Lower leg skin (tissue), 4 donors: ENCODE data around the gene CLK1. TPM values are rescaled to one million over a fixed set of nuclear protein-coding genes. Genes with fewer than 3 reads are reported as not detected.
"Not testable (repeated sequence)": the region's sequence is repeated elsewhere in the genome, so short reads cannot be mapped to it uniquely, and the experiment has no call there.

Source experiments
- DNase-seq, 2 donors: peaks; one replicate each; pipeline ENCODE4 v3.0.0-alpha.2; 2019; ENCODE audit warnings: low spot score in 2 of 2
- H3K4me3 ChIP-seq: fragments of 200-600 bp; sonication (generic); 2 replicates; pipeline ENCODE4 v1.5.1; 2017; ENCODE audit warnings: mild to moderate bottlenecking, low read depth; ENCODE audit not compliant: poor library complexity, severe bottlenecking
- CTCF ChIP-seq, 3 donors: fragments of 450-650 bp; IDR thresholded peaks; one replicate each; pipeline ENCODE4 v1.5.1; 2016; ENCODE audit warnings: antibody characterized with exemption in 3 of 3, mild to moderate bottlenecking in 3 of 3, moderate library complexity in 2 of 3
- POLR2A ChIP-seq, 2 donors: fragments of 450-650 bp; IDR thresholded peaks; one replicate each; pipeline ENCODE4 v1.6.1; 2016 to 2017; ENCODE audit warnings: antibody characterized with exemption in 2 of 2, mild to moderate bottlenecking in 1 of 2, moderate library complexity in 1 of 2
- WGBS, 2 donors: methylation state at CpG; one replicate each; pipeline ENCODE4 v1.1.5; 2018; 5-methylcytosine and 5-hydroxymethylcytosine counted together
- intact Hi-C: fragments of 100-400 bp; cut with DNase I; formaldehyde crosslinking; loops from one replicate; pipeline ENCODE4 v1.15.0; 2023; ENCODE audit warnings: low total_unique reads
- total RNA-seq, 4 donors: library from RNA; depleted of rRNA; stranded (reverse); fragments of >200 nt; gene quantifications; one replicate each; pipeline ENCODE4 v1.1.0, GENCODE V29; 2016

Gene CLK1
- total RNA-seq, 4 donors from 2014 or later = 86.0 to 307 (median 205) TPM

GRCh38 chr2:200834701-200835100, 29.8 kb downstream of the CLK1 start:
- H3K4me3 ChIP-seq = no peak overlapping the region
- WGBS, 2 donors = 87 to 90% methylated on average over 4 of the region's 4 CpGs
- TF ChIP-seq CTCF (IDR thresholded peaks at IDR 0.05) = no peak
- no peak for TF ChIP-seq POLR2A (IDR thresholded peaks at IDR 0.05)
- intact Hi-C loops = no loop called here
- DNase-seq = no peak

- intact Hi-C loops = no loop called here
- TF ChIP-seq CTCF (IDR thresholded peaks at IDR 0.05) = no peak
- no peak for TF ChIP-seq POLR2A (IDR thresholded peaks at IDR 0.05)
- no peak overlapping the region for H3K4me3 ChIP-seq
- 74 to 98% methylated on average over 2 of the region's 2 CpGs for WGBS, 2 donors
- no peak for DNase-seq
Observed at GRCh38 chr2:200829258-200829655, 35.2 kb downstream of the CLK1 start.

- intact Hi-C loops = no loop called here
- TF ChIP-seq CTCF (IDR thresholded peaks at IDR 0.05) = no peak
- WGBS, 2 donors = 90 to 94% methylated on average over 9 of the region's 9 CpGs
- no peak for DNase-seq
- no peak overlapping the region for H3K4me3 ChIP-seq
Observed at GRCh38 chr2:200828572-200829257, 35.7 kb downstream of the CLK1 start.

GRCh38 chr2:200828104-200828503, 36.4 kb downstream of the CLK1 start:
- TF ChIP-seq POLR2A (IDR thresholded peaks at IDR 0.05) (no peak), CTCF (IDR thresholded peaks at IDR 0.05) (no peak)
- intact Hi-C loops = no loop called here
- WGBS, 2 donors = 69 to 85% methylated on average over 2 of the region's 2 CpGs
- DNase-seq = no peak
- H3K4me3 ChIP-seq = no peak overlapping the region

- intact Hi-C loops = no loop called here
Observed at GRCh38 chr2:200821686-200822245, 42.7 kb downstream of the CLK1 start.

GRCh38 chr2:200820573-200821234, 43.8 kb downstream of the CLK1 start:
- intact Hi-C loops = no loop called here
- no peak for TF ChIP-seq POLR2A (IDR thresholded peaks at IDR 0.05)
- TF ChIP-seq CTCF (IDR thresholded peaks at IDR 0.05) = no peak
- H3K4me3 ChIP-seq = no peak overlapping the region
- no peak for DNase-seq
- WGBS, 2 donors = 91 to 97% methylated on average over 5 of the region's 5 CpGs

More at GRCh38 chr2:200821686-200822245, 42.7 kb downstream of the CLK1 start:
- no peak for TF ChIP-seq POLR2A (IDR thresholded peaks at IDR 0.05)
- H3K4me3 ChIP-seq = no peak overlapping the region
- WGBS, 2 donors = 88 to 90% methylated on average over 6 of the region's 6 CpGs
- no peak for DNase-seq

- H3K4me3 ChIP-seq, DNase-seq: not testable (repeated sequence)
- 77 to 87% methylated on average over 3 of the region's 3 CpGs for WGBS, 2 donors
- intact Hi-C loops = loop anchor here (10.0 kb wide), 1 partner anchor 46 kb away; the partner anchor contains the start of gene CLK1
Observed at GRCh38 chr2:200818732-200819131, 45.7 kb downstream of the CLK1 start.
